Stimulated activated CD4-positive, alpha-beta T cell treated with anti-CD3 and anti-CD28 coated beads, TNF-alpha, amount 100 ng/mL, for 48 hours (primary cell): ENCODE measurements around the gene GPR82.
"Not testable (repeated sequence)": the region's sequence is repeated elsewhere in the genome, so short reads cannot be mapped to it uniquely, and the experiment has no call there.

ENCODE experiments used
- DNase-seq, 3 donors: peaks; one replicate each; pipeline ENCODE4 v3.0.0-alpha.2; 2020; ENCODE audit warnings: low read depth in 3 of 3

The GPR82 gene

GRCh38 chrX:41718481-41719235 is 5.3 kb upstream of the GPR82 start:
- no peak for DNase-seq

GRCh38 chrX:41719610-41720009 is 4.4 kb upstream of the GPR82 start:
- not testable (repeated sequence) for DNase-seq

- DNase-seq = no peak
Observed at GRCh38 chrX:41720125-41720779, 3.7 kb upstream of the GPR82 start.

- no peak for DNase-seq
Observed at GRCh38 chrX:41721590-41721989, 2.4 kb upstream of the GPR82 start.

- DNase-seq = no peak
Observed at GRCh38 chrX:41722214-41722613, 1.8 kb upstream of the GPR82 start.

GRCh38 chrX:41722816-41723618 is 964 bp upstream of the GPR82 start:
- DNase-seq = no peak

GRCh38 chrX:41728125-41728524 is 4.1 kb downstream of the GPR82 start:
- no peak for DNase-seq

GRCh38 chrX:41730081-41730480 is 6.1 kb downstream of the GPR82 start:
- no peak for DNase-seq

GRCh38 chrX:41732260-41732659 is 8.3 kb downstream of the GPR82 start:
- DNase-seq = no peak

- DNase-seq = no peak
Observed at GRCh38 chrX:41733939-41734338, 10.0 kb downstream of the GPR82 start.

- DNase-seq = no peak
Observed at GRCh38 chrX:41734530-41734929, 10.5 kb downstream of the GPR82 start.

- no peak for DNase-seq
Observed at GRCh38 chrX:41737065-41737464, 13.1 kb downstream of the GPR82 start.

GRCh38 chrX:41739871-41740270 is 15.9 kb downstream of the GPR82 start:
- no peak for DNase-seq

GRCh38 chrX:41750716-41751115 is 26.7 kb downstream of the GPR82 start:
- DNase-seq = no peak

- no peak for DNase-seq
Observed at GRCh38 chrX:41758401-41758800, 34.4 kb downstream of the GPR82 start.

- DNase-seq = no peak
Observed at GRCh38 chrX:41759817-41760216, 35.8 kb downstream of the GPR82 start.

- no peak for DNase-seq
Observed at GRCh38 chrX:41761169-41761568, 37.2 kb downstream of the GPR82 start.

- DNase-seq = no peak
Observed at GRCh38 chrX:41761702-41762101, 37.7 kb downstream of the GPR82 start.

GRCh38 chrX:41779030-41779564 is 55.1 kb downstream of the GPR82 start:
- DNase-seq = no peak
